Astrocyte (in vitro differentiated cells and primary cell): Measurements from ENCODE around the gene MTX1. TPM values are rescaled to one million over a fixed set of nuclear protein-coding genes. Genes with fewer than 3 reads are reported as not detected.
"Not testable (repeated sequence)": the region's sequence is repeated elsewhere in the genome, so short reads cannot be mapped to it uniquely, and the experiment has no call there.

ENCODE experiments used
- DNase-seq: peaks from one replicate; pipeline ENCODE4 v3.0.0-alpha.2; 2010; ENCODE audit warnings: low read depth
- FAIRE-seq: peaks from 2 replicates; lab custom pipeline; 2011; peaks lifted over from hg19 to GRCh38; lab: Jason Lieb, UNC
- H2AFZ ChIP-seq: 2 replicates; pipeline ENCODE4 v1.6.0; 2012; ENCODE audit warnings: low read depth, low read length, inconsistent platforms
- H3K27ac ChIP-seq: 2 replicates; pipeline ENCODE4 v1.5.1; 2011; ENCODE audit warnings: low read depth, low read length, inconsistent platforms
- H3K27me3 ChIP-seq: 2 replicates; pipeline ENCODE4 v1.6.0; 2011; ENCODE audit warnings: low read length, inconsistent platforms; ENCODE audit not compliant: insufficient read depth
- H3K36me3 ChIP-seq: 2 replicates; pipeline ENCODE4 v1.5.1; 2011; ENCODE audit warnings: low read length, inconsistent platforms; ENCODE audit not compliant: insufficient read depth
- H3K4me1 ChIP-seq: 2 replicates; pipeline ENCODE4 v1.5.1; 2011; ENCODE audit warnings: low read length, inconsistent platforms; ENCODE audit not compliant: insufficient read depth
- H3K4me2 ChIP-seq: 2 replicates; pipeline ENCODE4 v1.6.0; 2012; ENCODE audit warnings: low read length, inconsistent platforms
- H3K4me3 ChIP-seq: 2 replicates; pipeline ENCODE4 v1.5.1; 2011; ENCODE audit warnings: low read depth, mild to moderate bottlenecking, low read length, inconsistent platforms; ENCODE audit not compliant: insufficient read depth
- H3K79me2 ChIP-seq: 2 replicates; pipeline ENCODE4 v1.6.0; 2012; ENCODE audit warnings: mild to moderate bottlenecking, low read length, inconsistent platforms; ENCODE audit not compliant: insufficient read depth
- H3K9ac ChIP-seq: 2 replicates; pipeline ENCODE4 v1.6.0; 2012; ENCODE audit warnings: mild to moderate bottlenecking, low read length, inconsistent platforms
- H3K9me3 ChIP-seq: 2 replicates; pipeline ENCODE4 v1.5.1; 2012; ENCODE audit warnings: low read depth, mild to moderate bottlenecking, low read length, inconsistent platforms; ENCODE audit not compliant: insufficient read depth
- H4K20me1 ChIP-seq: 2 replicates; pipeline ENCODE4 v1.6.0; 2012; ENCODE audit warnings: low read length, inconsistent platforms; ENCODE audit not compliant: insufficient read depth
- H3K27ac Mint-ChIP-seq: one replicate; pipeline ENCODE4 v1.8.0; 2021; ENCODE audit warnings: mild to moderate bottlenecking, mixed read lengths; ENCODE audit not compliant: unreplicated experiment
- H3K27me3 Mint-ChIP-seq: one replicate; pipeline ENCODE4 v1.8.0; 2021; ENCODE audit warnings: low read depth, mixed read lengths; ENCODE audit not compliant: unreplicated experiment
- H3K36me3 Mint-ChIP-seq: one replicate; pipeline ENCODE4 v1.8.0; 2021; ENCODE audit warnings: low read depth, mixed read lengths; ENCODE audit not compliant: unreplicated experiment
- H3K4me1 Mint-ChIP-seq: one replicate; pipeline ENCODE4 v1.8.0; 2021; ENCODE audit warnings: low read depth, mixed read lengths; ENCODE audit not compliant: unreplicated experiment
- H3K4me3 Mint-ChIP-seq: one replicate; pipeline ENCODE4 v1.8.0; 2021; ENCODE audit warnings: mild to moderate bottlenecking, moderate library complexity, mixed read lengths; ENCODE audit not compliant: unreplicated experiment
- H3K9me3 Mint-ChIP-seq: one replicate; pipeline ENCODE4 v1.8.0; 2021; ENCODE audit warnings: mild to moderate bottlenecking, mixed read lengths; ENCODE audit not compliant: unreplicated experiment
- CTCF ChIP-seq: IDR thresholded peaks from 2 replicates; pipeline ENCODE4 v1.5.1; 2011; ENCODE audit warnings: low read depth, mild to moderate bottlenecking, inconsistent platforms, low read length, moderate library complexity; ENCODE audit not compliant: insufficient read depth
- EZH2 ChIP-seq: IDR thresholded peaks from 2 replicates; pipeline ENCODE4 v1.6.1; 2012; ENCODE audit warnings: mild to moderate bottlenecking, low read length, inconsistent platforms; ENCODE audit not compliant: insufficient read depth
- total RNA-seq: library from RNA; stranded (reverse); gene quantifications from 2 replicates; pipeline ENCODE4 v1.2.1, GENCODE V29; 2021

MTX1 gene
- total RNA-seq, 1 donor from 2014 or later, result 41.8 TPM

- Histone ChIP-seq H3K4me3 (no peak overlapping the region), H4K20me1 (peaks cover 8% of the 10 kb centered on the region), H3K79me2 (peaks cover 8% of the 10 kb centered on the region), H3K27me3 (no peaks in the 10 kb centered on the region), H3K36me3 (peaks cover 11% of the 10 kb centered on the region), H3K9me3 (no peaks in the 10 kb centered on the region), H3K9ac (no peak overlapping the region), H3K4me1 (no peaks in the 10 kb centered on the region), H3K4me2 (no peak overlapping the region), H3K27ac (no peak overlapping the region), H2AFZ (no peak overlapping the region)
- Mint-ChIP-seq H3K27me3 (peaks cover 5% of the 10 kb centered on the region), H3K9me3 (peaks cover 5% of the 10 kb centered on the region), H3K36me3 (peaks cover 11% of the 10 kb centered on the region), H3K4me1 (peaks cover 3% of the 10 kb centered on the region), H3K27ac (no peak overlapping the region), H3K4me3 (no peak overlapping the region)
- DNase-seq, result no peak
- no peak for FAIRE-seq
- TF ChIP-seq EZH2, result no peak
- TF ChIP-seq CTCF, result no peak
Measured at GRCh38 chr1:155166471-155167165, 41.9 kb upstream of the MTX1 start.

GRCh38 chr1:155167166-155168104, 41.1 kb upstream of the MTX1 start:
- H3K27me3 Mint-ChIP-seq, result peaks cover 5% of the 10 kb centered on the region
- peaks cover 13% of the 10 kb centered on the region for H3K36me3 Mint-ChIP-seq
- DNase-seq (peak; percentile 44), FAIRE-seq (no peak)
- H3K27ac Mint-ChIP-seq, result peak overlapping the region; percentile 66
- no peaks in the 10 kb centered on the region for H3K27me3 ChIP-seq
- peaks cover 16% of the 10 kb centered on the region for H3K79me2 ChIP-seq
- peaks cover 6% of the 10 kb centered on the region for H3K4me1 ChIP-seq
- H3K9ac ChIP-seq, result peak overlapping the region; percentile 1
- no peak overlapping the region for H3K4me3 ChIP-seq
- no peak overlapping the region for H3K27ac ChIP-seq
- no peaks in the 10 kb centered on the region for H3K9me3 ChIP-seq
- H2AFZ ChIP-seq, result no peak overlapping the region
- peak overlapping the region; percentile 56 for H3K4me2 ChIP-seq
- H4K20me1 ChIP-seq, result peaks cover 8% of the 10 kb centered on the region
- peaks cover 11% of the 10 kb centered on the region for H3K36me3 ChIP-seq
- no peak for TF ChIP-seq EZH2
- TF ChIP-seq CTCF, result peak; percentile 85
- H3K4me1 Mint-ChIP-seq, result peaks cover 10% of the 10 kb centered on the region
- peaks cover 5% of the 10 kb centered on the region for H3K9me3 Mint-ChIP-seq
- H3K4me3 Mint-ChIP-seq, result peak overlapping the region; percentile 73

GRCh38 chr1:155168105-155168445, 40.4 kb upstream of the MTX1 start:
- H3K9me3 ChIP-seq, H4K20me1 ChIP-seq, DNase-seq, FAIRE-seq, H3K27ac ChIP-seq, H3K4me3 ChIP-seq, H3K4me3 Mint-ChIP-seq, H3K27me3 Mint-ChIP-seq, H2AFZ ChIP-seq, H3K9me3 Mint-ChIP-seq, H3K9ac ChIP-seq, H3K27me3 ChIP-seq, H3K4me1 ChIP-seq: not testable (repeated sequence)
- H3K79me2 ChIP-seq, result peaks cover 22% of the 10 kb centered on the region
- peaks cover 13% of the 10 kb centered on the region for H3K36me3 Mint-ChIP-seq
- H3K4me2 ChIP-seq, result peak overlapping the region; percentile 56
- peak overlapping the region; percentile 66 for H3K27ac Mint-ChIP-seq
- H3K4me1 Mint-ChIP-seq, result peaks cover 12% of the 10 kb centered on the region
- H3K36me3 ChIP-seq, result peaks cover 11% of the 10 kb centered on the region
